GM10266 (cell line): ENCODE results near the gene GADD45G.
A peak's percentile ranks its signal among the peaks of the same experiment; 100 is the strongest.

ENCODE experiments used
- DNase-seq: peaks from one replicate; pipeline ENCODE4 v3.0.0; 2012; ENCODE audit errors: extremely low spot score
- CTCF ChIP-seq: IDR thresholded peaks from 2 replicates; pipeline ENCODE4 v1.5.1; 2012; ENCODE audit warnings: mild to moderate bottlenecking, low read depth; ENCODE audit not compliant: control insufficient read depth, insufficient read depth; ENCODE audit errors: missing control alignments

Gene GADD45G

GRCh38 chr9:89611425-89611824 is 6.6 kb downstream of the GADD45G start:
- no peak for DNase-seq
- no peak for TF ChIP-seq CTCF

- no peak for TF ChIP-seq CTCF
Observed at GRCh38 chr9:89612566-89613278, 7.9 kb downstream of the GADD45G start.

GRCh38 chr9:89613912-89614892 is 9.4 kb downstream of the GADD45G start:
- no peak for TF ChIP-seq CTCF
- no peak for DNase-seq

More at GRCh38 chr9:89612566-89613278, 7.9 kb downstream of the GADD45G start:
- no peak for DNase-seq

- DNase-seq, result peak; percentile 27
- no peak for TF ChIP-seq CTCF
Observed at GRCh38 chr9:89615661-89616060, 10.8 kb downstream of the GADD45G start.

GRCh38 chr9:89616411-89616810 is 11.6 kb downstream of the GADD45G start:
- no peak for DNase-seq
- TF ChIP-seq CTCF, result no peak

GRCh38 chr9:89617978-89618377 is 13.2 kb downstream of the GADD45G start:
- TF ChIP-seq CTCF, result no peak
- no peak for DNase-seq
